ENCODE measurements around the gene PARP4. TPM values are rescaled to one million over a fixed set of nuclear protein-coding genes. Genes with fewer than 3 reads are reported as not detected.
"Not testable (repeated sequence)": the region's sequence is repeated elsewhere in the genome, so short reads cannot be mapped to it uniquely, and the experiment has no call there.

Gene PARP4
- total RNA-seq, 4 donors from 2014 or later, result 35.0 to 46.9 (median 42.0) TPM

GRCh38 chr13:24473686-24474085 lies 38.9 kb downstream of the PARP4 start:
- Histone ChIP-seq H3K9me3 (no peaks in the 10 kb centered on the region), H3K4me1 (no peaks in the 10 kb centered on the region), H3K27me3 (no peaks in the 10 kb centered on the region), H3K36me3 (peaks cover 0 to 97% of the 10 kb centered on the region in 2 donors), H3K4me3 (no peak overlapping the region), H3K27ac (no peak overlapping the region)
- WGBS, 2 donors (ENCODE audit: low coverage in 1 of 2), result 75 to 100% methylated on average over 4 of the region's 5 CpGs
- no peak for ATAC-seq
- TF ChIP-seq POLR2A (IDR thresholded peaks at IDR 0.05) (no peak), EP300 (IDR thresholded peaks at IDR 0.05) (no peak), POLR2AphosphoS5 (IDR thresholded peaks at IDR 0.05) (no peak), CTCF (IDR thresholded peaks at IDR 0.05) (no peak)

GRCh38 chr13:24472129-24472528 lies 40.4 kb downstream of the PARP4 start:
- Histone ChIP-seq H3K36me3 (peaks cover 0 to 97% of the 10 kb centered on the region in 2 donors), H3K27ac (peak overlapping the region in 1 of 4 donors; percentile 7)
- H3K27me3 ChIP-seq, H3K4me3 ChIP-seq, H3K4me1 ChIP-seq, H3K9me3 ChIP-seq: not testable (repeated sequence)
- ATAC-seq, result peak; percentile 41
- WGBS, 2 donors (ENCODE audit: low coverage in 1 of 2), result 76 to 80% methylated on average over 3 to 4 of the region's 5 CpGs

GRCh38 chr13:24463078-24463477 lies 49.5 kb downstream of the PARP4 start:
- H3K27me3 ChIP-seq, result no peaks in the 10 kb centered on the region
- WGBS, 2 donors (ENCODE audit: low coverage in 1 of 2), result 31 to 61% methylated on average over 2 of the region's 2 CpGs
- no peak for ATAC-seq
- peaks cover 0 to 8% (median 0%) of the 10 kb centered on the region in 3 donors for H3K4me1 ChIP-seq
- H3K27ac ChIP-seq, result no peak overlapping the region
- no peaks in the 10 kb centered on the region for H3K9me3 ChIP-seq
- no peak for TF ChIP-seq POLR2A (IDR thresholded peaks at IDR 0.05)
- no peak for TF ChIP-seq CTCF (IDR thresholded peaks at IDR 0.05)
- TF ChIP-seq POLR2AphosphoS5 (IDR thresholded peaks at IDR 0.05), result no peak
- TF ChIP-seq EP300 (IDR thresholded peaks at IDR 0.05), result no peak
- no peak overlapping the region for H3K4me3 ChIP-seq
- peaks cover 0 to 86% of the 10 kb centered on the region in 2 donors for H3K36me3 ChIP-seq

GRCh38 chr13:24460256-24460655 lies 52.3 kb downstream of the PARP4 start:
- H3K4me1 ChIP-seq, result peaks cover 0 to 8% (median 0%) of the 10 kb centered on the region in 3 donors
- no peak overlapping the region for H3K4me3 ChIP-seq
- H3K27me3 ChIP-seq, result no peaks in the 10 kb centered on the region
- peaks cover 0 to 87% of the 10 kb centered on the region in 2 donors for H3K36me3 ChIP-seq
- 83 to 90% methylated on average over 2 of the region's 6 CpGs for WGBS, 2 donors (ENCODE audit: low coverage in 1 of 2)
- no peak for ATAC-seq
- no peaks in the 10 kb centered on the region for H3K9me3 ChIP-seq
- TF ChIP-seq CTCF (IDR thresholded peaks at IDR 0.05) (no peak), POLR2AphosphoS5 (IDR thresholded peaks at IDR 0.05) (no peak), POLR2A (IDR thresholded peaks at IDR 0.05) (no peak), EP300 (IDR thresholded peaks at IDR 0.05) (no peak)
- H3K27ac ChIP-seq, result no peak overlapping the region

GRCh38 chr13:24459726-24460125 lies 52.9 kb downstream of the PARP4 start:
- Histone ChIP-seq H3K4me1 (peaks cover 0 to 8% (median 0%) of the 10 kb centered on the region in 3 donors), H3K9me3 (no peaks in the 10 kb centered on the region), H3K4me3 (no peak overlapping the region), H3K27me3 (no peaks in the 10 kb centered on the region), H3K27ac (no peak overlapping the region), H3K36me3 (peaks cover 0 to 87% of the 10 kb centered on the region in 2 donors)
- 93 to 95% methylated on average over 2 to 3 of the region's 3 CpGs for WGBS, 2 donors (ENCODE audit: low coverage in 1 of 2)
- no peak for TF ChIP-seq POLR2A (IDR thresholded peaks at IDR 0.05)
- no peak for TF ChIP-seq EP300 (IDR thresholded peaks at IDR 0.05)
- no peak for TF ChIP-seq CTCF (IDR thresholded peaks at IDR 0.05)
- TF ChIP-seq POLR2AphosphoS5 (IDR thresholded peaks at IDR 0.05), result no peak
- no peak for ATAC-seq
